Effector memory CD4-positive, alpha-beta T cell (primary cell): Measurements from ENCODE around the gene AP1AR.

ENCODE experiments used
- DNase-seq, 3 donors: peaks; one replicate each; pipeline ENCODE4 v3.0.0-alpha.2; 2020
- H3K27ac ChIP-seq: 2 replicates; pipeline ENCODE4 v1.7.0; 2013; ENCODE audit warnings: mild to moderate bottlenecking, low read length, moderate library complexity; ENCODE audit not compliant: insufficient read depth, poor library complexity, severe bottlenecking
- H3K27me3 ChIP-seq: replicated peaks from 2 replicates; pipeline ENCODE4 v1.7.0; 2013; ENCODE audit warnings: mild to moderate bottlenecking, low read length; ENCODE audit not compliant: insufficient read depth, control insufficient read depth, poor library complexity, severe bottlenecking
- H3K36me3 ChIP-seq: 2 replicates; pipeline ENCODE4 v1.7.0; 2013; ENCODE audit warnings: mild to moderate bottlenecking, low read length, moderate library complexity; ENCODE audit not compliant: control insufficient read depth, insufficient read depth
- H3K4me1 ChIP-seq: 2 replicates; pipeline ENCODE4 v1.7.0; 2013; ENCODE audit warnings: low read length, mild to moderate bottlenecking; ENCODE audit not compliant: control insufficient read depth, insufficient read depth, poor library complexity, severe bottlenecking
- H3K4me3 ChIP-seq: 2 replicates; pipeline ENCODE4 v1.7.0; 2013; ENCODE audit warnings: low read length, low read depth, mild to moderate bottlenecking; ENCODE audit not compliant: insufficient read depth, poor library complexity, severe bottlenecking
- H3K9me3 ChIP-seq: 2 replicates; pipeline ENCODE4 v1.7.0; 2013; ENCODE audit warnings: mild to moderate bottlenecking, low read length, moderate library complexity; ENCODE audit not compliant: control insufficient read depth

Gene AP1AR

GRCh38 chr4:112251019-112251643 lies 19.5 kb downstream of the AP1AR start:
- H3K4me1 ChIP-seq: no peaks in the 10 kb centered on the region
- no peak for DNase-seq
- H3K27ac ChIP-seq: no peak overlapping the region
- no peaks in the 10 kb centered on the region for H3K36me3 ChIP-seq
- H3K9me3 ChIP-seq: no peaks in the 10 kb centered on the region
- no peaks in the 10 kb centered on the region for H3K27me3 ChIP-seq
- no peak overlapping the region for H3K4me3 ChIP-seq

DNA sequence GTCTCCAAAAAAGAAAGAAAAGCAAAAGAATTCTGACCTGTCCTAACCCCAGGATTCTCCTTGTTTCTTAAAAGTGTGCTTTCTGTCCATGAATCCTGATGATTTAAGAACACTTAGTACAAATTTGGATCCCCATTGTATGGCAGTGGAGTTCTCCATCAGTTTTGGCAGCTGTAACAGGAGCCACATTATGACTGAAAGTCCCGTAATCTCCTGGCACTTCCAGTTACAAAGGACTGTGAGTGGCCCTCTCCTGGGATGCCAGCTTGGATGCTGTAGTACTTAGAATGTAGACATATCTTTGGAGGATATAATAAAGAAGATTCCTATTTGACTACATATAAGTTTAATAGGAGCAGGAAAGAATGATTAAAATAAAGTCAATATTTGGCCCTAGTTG lies 20.6 kb downstream of the AP1AR start:
- Histone ChIP-seq H3K4me3 (no peak overlapping the region), H3K27ac (no peak overlapping the region), H3K9me3 (no peaks in the 10 kb centered on the region), H3K4me1 (no peaks in the 10 kb centered on the region), H3K27me3 (no peaks in the 10 kb centered on the region), H3K36me3 (no peaks in the 10 kb centered on the region)
- no peak for DNase-seq

DNA sequence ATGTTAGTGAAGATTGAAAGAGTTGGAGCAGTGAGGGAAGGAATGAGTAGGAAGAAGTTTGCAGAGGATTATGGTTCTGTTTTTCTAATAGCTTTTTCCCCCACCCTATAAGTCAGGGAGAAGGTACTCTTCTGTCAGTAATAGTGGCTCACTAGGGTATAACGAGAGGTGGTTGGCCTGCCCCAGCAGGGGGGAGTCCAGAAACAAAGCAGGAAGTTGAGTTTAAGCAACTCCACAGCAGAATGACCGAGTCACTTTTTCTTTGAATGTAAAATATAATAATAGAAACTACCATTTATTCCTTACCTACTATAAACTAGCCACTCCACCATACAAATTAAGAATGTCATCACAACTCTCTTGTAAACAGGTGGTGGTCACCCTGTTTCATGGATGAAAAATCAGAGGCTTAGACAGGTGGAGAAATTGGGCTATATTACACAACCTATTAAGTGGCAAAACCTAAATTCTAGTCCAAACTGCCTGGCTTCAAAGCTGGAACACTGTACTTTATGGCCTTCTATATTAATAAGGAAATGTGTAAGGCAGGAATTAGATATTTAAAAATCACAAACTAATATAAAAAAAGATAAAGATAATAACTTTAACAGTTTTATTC lies 21.9 kb downstream of the AP1AR start:
- Histone ChIP-seq H3K27me3 (no peaks in the 10 kb centered on the region), H3K9me3 (no peaks in the 10 kb centered on the region), H3K4me3 (no peak overlapping the region), H3K36me3 (no peaks in the 10 kb centered on the region), H3K4me1 (no peaks in the 10 kb centered on the region), H3K27ac (no peak overlapping the region)
- DNase-seq: no peak

GRCh38 chr4:112257098-112257497 lies 25.5 kb downstream of the AP1AR start:
- H3K4me3 ChIP-seq: no peak overlapping the region
- no peaks in the 10 kb centered on the region for H3K4me1 ChIP-seq
- no peaks in the 10 kb centered on the region for H3K27me3 ChIP-seq
- H3K36me3 ChIP-seq: peaks cover 6% of the 10 kb centered on the region
- no peak overlapping the region for H3K27ac ChIP-seq
- no peaks in the 10 kb centered on the region for H3K9me3 ChIP-seq
- no peak for DNase-seq

- no peak for DNase-seq
- H3K4me1 ChIP-seq: no peaks in the 10 kb centered on the region
- no peak overlapping the region for H3K27ac ChIP-seq
- no peaks in the 10 kb centered on the region for H3K27me3 ChIP-seq
- H3K4me3 ChIP-seq: no peak overlapping the region
- peaks cover 6% of the 10 kb centered on the region for H3K36me3 ChIP-seq
- H3K9me3 ChIP-seq: no peaks in the 10 kb centered on the region
These were observed 35.2 kb downstream of the AP1AR start for GRCh38 chr4:112266823-112267222.

- Histone ChIP-seq H3K27ac (no peak overlapping the region), H3K27me3 (no peaks in the 10 kb centered on the region), H3K4me1 (no peaks in the 10 kb centered on the region), H3K4me3 (no peak overlapping the region), H3K9me3 (no peaks in the 10 kb centered on the region), H3K36me3 (peaks cover 6% of the 10 kb centered on the region)
- DNase-seq: no peak
These were observed 38.5 kb downstream of the AP1AR start for GRCh38 chr4:112270051-112270450.

GRCh38 chr4:112270640-112271421 lies 39.2 kb downstream of the AP1AR start:
- no peak for DNase-seq
- Histone ChIP-seq H3K4me3 (no peak overlapping the region), H3K9me3 (no peaks in the 10 kb centered on the region), H3K27me3 (no peaks in the 10 kb centered on the region), H3K4me1 (no peaks in the 10 kb centered on the region), H3K27ac (no peak overlapping the region), H3K36me3 (peaks cover 6% of the 10 kb centered on the region)

- peak overlapping the region; percentile 12 for H3K27ac ChIP-seq
- no peak for DNase-seq
- H3K4me1 ChIP-seq: no peaks in the 10 kb centered on the region
- no peaks in the 10 kb centered on the region for H3K9me3 ChIP-seq
- H3K27me3 ChIP-seq: no peaks in the 10 kb centered on the region
- H3K4me3 ChIP-seq: no peak overlapping the region
- H3K36me3 ChIP-seq: peaks cover 6% of the 10 kb centered on the region
These were observed 40.7 kb downstream of the AP1AR start for GRCh38 chr4:112272292-112272691.

DNA sequence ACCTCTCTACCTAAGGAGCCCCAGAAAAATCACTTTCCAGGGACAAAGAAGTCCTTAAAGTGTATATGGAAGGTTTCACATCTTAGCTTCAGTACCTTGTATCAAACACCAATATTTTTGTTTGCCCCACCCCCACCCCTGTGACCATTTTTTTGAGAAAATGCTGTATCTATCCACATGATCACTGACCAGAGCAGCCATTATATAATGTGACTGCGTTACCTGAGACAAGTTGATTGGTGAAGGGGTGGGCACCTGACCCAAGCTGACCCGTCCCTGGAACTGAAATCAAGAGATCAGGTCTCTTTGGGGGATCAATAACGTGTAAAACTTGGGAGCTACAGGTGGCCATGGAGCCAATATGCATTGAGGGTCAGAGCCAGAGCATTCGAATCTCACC lies 43.4 kb downstream of the AP1AR start:
- no peak for DNase-seq
- no peaks in the 10 kb centered on the region for H3K27me3 ChIP-seq
- H3K9me3 ChIP-seq: no peaks in the 10 kb centered on the region
- no peak overlapping the region for H3K27ac ChIP-seq
- H3K36me3 ChIP-seq: peaks cover 6% of the 10 kb centered on the region
- H3K4me1 ChIP-seq: peaks cover 2% of the 10 kb centered on the region
- H3K4me3 ChIP-seq: no peak overlapping the region

DNA sequence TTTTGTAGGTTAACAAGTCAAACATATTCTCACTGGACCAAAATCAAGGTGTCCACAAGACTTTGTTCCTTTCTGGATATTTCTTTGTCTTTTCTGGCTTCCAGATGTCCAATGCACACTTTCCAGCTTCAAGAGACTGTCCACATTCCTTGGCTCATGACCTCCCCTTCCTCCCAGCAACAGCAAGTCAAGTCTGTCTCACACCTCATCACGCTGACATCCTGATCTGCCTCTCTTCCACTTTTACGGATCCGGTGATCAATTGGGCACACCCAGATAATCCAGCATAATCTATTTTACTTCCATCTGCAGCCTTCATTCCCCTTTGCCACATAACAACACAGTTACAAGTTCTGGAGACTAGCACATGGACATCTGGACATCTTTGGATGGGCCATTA lies 44.5 kb downstream of the AP1AR start:
- Histone ChIP-seq H3K36me3 (peaks cover 6% of the 10 kb centered on the region), H3K27ac (no peak overlapping the region), H3K9me3 (no peaks in the 10 kb centered on the region), H3K27me3 (no peaks in the 10 kb centered on the region), H3K4me3 (no peak overlapping the region), H3K4me1 (peaks cover 2% of the 10 kb centered on the region)
- no peak for DNase-seq
